ENCODE results near the gene ADK. TPM values are rescaled to one million over a fixed set of nuclear protein-coding genes. Genes with fewer than 3 reads are reported as not detected.

ADK gene
- total RNA-seq, 1 experiment from 2014 or later = 26.8 TPM

DNA sequence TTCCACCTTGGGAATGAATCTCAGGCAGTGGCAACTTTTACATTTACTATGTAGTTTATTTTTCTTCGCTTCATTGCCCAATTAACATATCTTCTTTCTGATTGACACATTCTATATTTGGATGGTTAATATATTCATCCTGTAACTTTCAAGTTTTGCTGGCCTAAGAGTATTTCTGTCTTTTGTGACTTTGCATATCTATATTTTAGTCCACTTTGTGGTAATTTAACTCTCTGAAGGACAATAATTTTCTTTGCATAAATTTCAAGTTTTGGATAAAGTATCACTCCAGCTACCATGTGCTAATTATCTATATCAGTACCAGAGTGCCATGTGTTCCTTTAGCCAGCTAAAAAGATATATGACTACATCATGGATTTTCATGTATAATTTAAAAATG, 523.9 kb downstream of the ADK start:
- H4K8ac ChIP-seq (replicated peaks; ENCODE audit: insufficient read length, low read depth, low read length) = no peak overlapping the region
- no peak overlapping the region for H2BK20ac ChIP-seq (ENCODE audit: low read depth, low read length, poor library complexity, severe bottlenecking)
- no peak overlapping the region for H3T11ph ChIP-seq (ENCODE audit: low read length)
- H4K5ac ChIP-seq (ENCODE audit: insufficient read length, low read depth, low read length) = no peak overlapping the region
- H2AFZ ChIP-seq (ENCODE audit: low read length) = no peak overlapping the region
- H2AK5ac ChIP-seq (ENCODE audit: insufficient read length, low read length) = no peak overlapping the region
- H4K91ac ChIP-seq (ENCODE audit: insufficient read length, low read depth, low read length) = no peak overlapping the region
- no peak overlapping the region for H3K4ac ChIP-seq (ENCODE audit: low read depth, low read length)
- H3K27ac ChIP-seq (ENCODE audit: insufficient read length, low read depth, low read length) = no peak overlapping the region
- H3K27me3 Mint-ChIP-seq (ENCODE audit: low read depth) = no peaks in the 10 kb centered on the region
- H2BK120ac ChIP-seq (ENCODE audit: low read depth, low read length, poor library complexity, severe bottlenecking) = no peak overlapping the region
- no peaks in the 10 kb centered on the region for H3K79me2 ChIP-seq (ENCODE audit: insufficient read depth, low read length)
- no peak overlapping the region for H3K27ac Mint-ChIP-seq
- H3K27me3 ChIP-seq (ENCODE audit: insufficient read depth, low read length) = no peaks in the 10 kb centered on the region
- H3K14ac ChIP-seq (ENCODE audit: insufficient read depth, low read length) = no peak overlapping the region
- no peak overlapping the region for H2BK5ac ChIP-seq (ENCODE audit: insufficient read length, low read length)
- no peak for DNase-seq
- no peaks in the 10 kb centered on the region for H3K9me3 Mint-ChIP-seq
- no peaks in the 10 kb centered on the region for H3K23me2 ChIP-seq (ENCODE audit: insufficient read length, low read depth, low read length, poor library complexity, severe bottlenecking)
- no peak overlapping the region for H3K4me2 ChIP-seq (ENCODE audit: insufficient read depth, insufficient read length, low read length)
- no peaks in the 10 kb centered on the region for H4K20me1 ChIP-seq (ENCODE audit: control insufficient read depth, insufficient read depth, insufficient read length)
- H3K36me3 Mint-ChIP-seq (ENCODE audit: insufficient read depth in 1 of 3, low read depth in 3 of 3) = peaks cover 0 to 3% (median 0%) of the 10 kb centered on the region in 3 experiments; a peak in 3 of 7 replicates
- no CpG with 5 or more reads among the region's 1 CpG for WGBS (ENCODE audit: extremely low coverage, insufficient read length, low lambda C conversion rate)
- H3K56ac ChIP-seq (ENCODE audit: insufficient read length, low read depth, low read length) = no peak overlapping the region
- TF ChIP-seq, protein P1, sequence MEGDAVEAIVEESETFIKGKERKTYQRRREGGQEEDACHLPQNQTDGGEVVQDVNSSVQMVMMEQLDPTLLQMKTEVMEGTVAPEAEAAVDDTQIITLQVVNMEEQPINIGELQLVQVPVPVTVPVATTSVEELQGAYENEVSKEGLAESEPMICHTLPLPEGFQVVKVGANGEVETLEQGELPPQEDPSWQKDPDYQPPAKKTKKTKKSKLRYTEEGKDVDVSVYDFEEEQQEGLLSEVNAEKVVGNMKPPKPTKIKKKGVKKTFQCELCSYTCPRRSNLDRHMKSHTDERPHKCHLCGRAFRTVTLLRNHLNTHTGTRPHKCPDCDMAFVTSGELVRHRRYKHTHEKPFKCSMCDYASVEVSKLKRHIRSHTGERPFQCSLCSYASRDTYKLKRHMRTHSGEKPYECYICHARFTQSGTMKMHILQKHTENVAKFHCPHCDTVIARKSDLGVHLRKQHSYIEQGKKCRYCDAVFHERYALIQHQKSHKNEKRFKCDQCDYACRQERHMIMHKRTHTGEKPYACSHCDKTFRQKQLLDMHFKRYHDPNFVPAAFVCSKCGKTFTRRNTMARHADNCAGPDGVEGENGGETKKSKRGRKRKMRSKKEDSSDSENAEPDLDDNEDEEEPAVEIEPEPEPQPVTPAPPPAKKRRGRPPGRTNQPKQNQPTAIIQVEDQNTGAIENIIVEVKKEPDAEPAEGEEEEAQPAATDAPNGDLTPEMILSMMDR (conservative IDR thresholded peaks at IDR 0.05) = no peak
- no peaks in the 10 kb centered on the region for H3K79me1 ChIP-seq (ENCODE audit: insufficient read depth, low read depth, low read length, poor library complexity, severe bottlenecking)
- H3K18ac ChIP-seq (ENCODE audit: insufficient read length, low read depth, low read length) = no peak overlapping the region
- H3K9me3 ChIP-seq (ENCODE audit: control insufficient read depth, low read depth, low read length) = no peaks in the 10 kb centered on the region
- H3K9ac ChIP-seq (ENCODE audit: extremely low read depth, insufficient read length, low read length) = no peak overlapping the region
- no peak overlapping the region for H2BK15ac ChIP-seq (ENCODE audit: low read depth, low read length)
- peaks cover 4 to 5% of the 10 kb centered on the region in 2 experiments; a peak in 2 of 4 replicates for H3K4me1 Mint-ChIP-seq
- no peak overlapping the region for H3K4me3 Mint-ChIP-seq
- H3K4me1 ChIP-seq (ENCODE audit: insufficient read depth, low read length) = no peaks in the 10 kb centered on the region
- no peak overlapping the region for H3K23ac ChIP-seq (ENCODE audit: insufficient read length, low read depth, low read length)
- no peak overlapping the region for H2BK12ac ChIP-seq (ENCODE audit: insufficient read length, low read depth, low read length)
